SK-N-SH (cell line): ENCODE results near the gene IL22. TPM values are rescaled to one million over a fixed set of nuclear protein-coding genes. Genes with fewer than 3 reads are reported as not detected.
A peak's percentile ranks its signal among the peaks of the same experiment; 100 is the strongest.

Source experiments
- CTCF ChIA-PET: fragments of 300-600, 350-600 bp; formaldehyde crosslinking; extraction: SDS; loops from one replicate; lab custom pipeline; 2021; lab: Yijun Ruan, JAX
- POLR2A ChIA-PET: fragments of 350-600 bp; sonication (Branson Sonifier 250); formaldehyde crosslinking; extraction: SDS; loops from one replicate; lab custom pipeline; 2020; ENCODE audit warnings: antibody characterized with exemption, inconsistent platforms; lab: Yijun Ruan, JAX
- DNase-seq: peaks from one replicate; pipeline ENCODE4 v3.0.0; 2012
- H2AFZ ChIP-seq: fragments of 200-600 bp; sonication (generic); 2 replicates; pipeline ENCODE4 v1.8.1; 2016; ENCODE audit warnings: antibody characterized with exemption, mild to moderate bottlenecking, low read depth
- H3F3A ChIP-seq: fragments of 200-600 bp; sonication (generic); replicated peaks from 2 replicates; pipeline ENCODE3; 2016; ENCODE audit warnings: antibody characterized with exemption, mild to moderate bottlenecking; ENCODE audit not compliant: insufficient read depth
- H3K27ac ChIP-seq, 2 experiments: fragments of 200-500 bp in 1 of 2; fragments of 200-600 bp in 1 of 2; sonication (Bioruptor generic) in 1 of 2; sonication (generic), shearing (Covaris generic) in 1 of 2; 2 replicates each; pipeline versions ENCODE4 v1.5.1 to v1.6.1; 2014 to 2016; ENCODE audit warnings: low read depth in 2 of 2, inconsistent platforms in 1 of 2, low read length in 1 of 2, mild to moderate bottlenecking in 1 of 2, mixed read lengths in 1 of 2
- H3K27me3 ChIP-seq: fragments of 200-600 bp; sonication (generic), shearing (Covaris generic); 2 replicates; pipeline ENCODE4 v1.6.1; 2016; ENCODE audit warnings: mixed run types; ENCODE audit not compliant: insufficient read depth
- H3K36me3 ChIP-seq, 2 experiments: fragments of 200-500 bp in 1 of 2; fragments of 200-600 bp in 1 of 2; sonication (Bioruptor generic) in 1 of 2; sonication (generic) in 1 of 2; replicated peaks in 1 of 2; 2 replicates each; pipeline versions ENCODE3 to v1.5.1; 2014 to 2016; ENCODE audit warnings: low read length in 1 of 2, mild to moderate bottlenecking in 1 of 2; ENCODE audit not compliant: insufficient read depth in 2 of 2, control insufficient read depth in 1 of 2
- H3K4me1 ChIP-seq, 2 experiments: fragments of 200-500 bp in 1 of 2; fragments of 200-600 bp in 1 of 2; sonication (Bioruptor generic) in 1 of 2; sonication (generic), shearing (Covaris generic) in 1 of 2; 2 replicates each; pipeline versions ENCODE4 v1.5.1 to v1.6.1; 2014 to 2016; ENCODE audit warnings: low read depth in 1 of 2, low read length in 1 of 2, mixed run types in 1 of 2; ENCODE audit not compliant: insufficient read depth in 2 of 2, control insufficient read depth in 1 of 2
- H3K4me2 ChIP-seq: fragments of 200-600 bp; sonication (generic), shearing (Covaris generic); 2 replicates; pipeline ENCODE4 v1.6.1; 2017; ENCODE audit warnings: mixed run types
- H3K4me3 ChIP-seq, 2 experiments: fragments of 200-500 bp in 1 of 2; fragments of 200-600 bp in 1 of 2; sonication (Bioruptor generic) in 1 of 2; sonication (generic), shearing (Covaris generic) in 1 of 2; 2 replicates each; pipeline versions ENCODE4 v1.5.1 to v1.8.1; 2014 to 2016; ENCODE audit warnings: low read depth in 2 of 2, inconsistent platforms in 1 of 2, low read length in 1 of 2, mild to moderate bottlenecking in 1 of 2, mixed read lengths in 1 of 2, moderate library complexity in 1 of 2
- H3K79me2 ChIP-seq: fragments of 200-600 bp; sonication (generic); 2 replicates; pipeline ENCODE4 v1.8.1; 2017; ENCODE audit warnings: mild to moderate bottlenecking; ENCODE audit not compliant: insufficient read depth
- H3K9ac ChIP-seq: fragments of 200-600 bp; sonication (generic); 2 replicates; pipeline ENCODE4 v1.6.1; 2017; ENCODE audit warnings: mixed run types
- H3K9me2 ChIP-seq: fragments of 200-600 bp; sonication (generic); 2 replicates; pipeline ENCODE4 v1.6.1; 2017; ENCODE audit warnings: mixed run types
- H3K9me3 ChIP-seq: fragments of 200-600 bp; sonication (generic); 2 replicates; pipeline ENCODE4 v1.6.1; 2017; ENCODE audit warnings: mixed run types, mild to moderate bottlenecking, moderate library complexity
- H4K20me1 ChIP-seq: fragments of 200-600 bp; sonication (generic); 2 replicates; pipeline ENCODE4 v1.6.1; 2017; ENCODE audit warnings: mild to moderate bottlenecking, mixed run types; ENCODE audit not compliant: insufficient read depth
- EZH2phosphoT487 ChIP-seq: fragments of 200-600 bp; sonication (generic); IDR thresholded peaks from 2 replicates; pipeline ENCODE4 v1.6.1; 2017; ENCODE audit warnings: low read depth, mixed run types, mild to moderate bottlenecking, antibody characterized with exemption, moderate library complexity, borderline replicate concordance
- FOSL2 ChIP-seq: IDR thresholded peaks from 2 replicates; pipeline ENCODE4 v1.4.0; 2012; ENCODE audit warnings: low read depth, mild to moderate bottlenecking, moderate library complexity, borderline replicate concordance
- FOXM1 ChIP-seq: IDR thresholded peaks from 2 replicates; pipeline ENCODE4 v1.4.0; 2012; ENCODE audit warnings: low read depth, mild to moderate bottlenecking
- GABPA ChIP-seq: IDR thresholded peaks from 2 replicates; pipeline ENCODE4 v1.4.0; 2012; ENCODE audit warnings: low read depth, mild to moderate bottlenecking
- GATA2 ChIP-seq: sonication (generic); formaldehyde crosslinking; IDR thresholded peaks from 2 replicates; pipeline ENCODE4 v1.5.0; 2020; ENCODE audit warnings: mild to moderate bottlenecking, missing genetic modification reagents
- JUND ChIP-seq: IDR thresholded peaks from 2 replicates; pipeline ENCODE4 v1.4.0; 2012
- MXI1 ChIP-seq: IDR thresholded peaks from 2 replicates; pipeline ENCODE4 v1.6.1; 2012; ENCODE audit warnings: mild to moderate bottlenecking, low read depth, low read length, improper control_type of control experiment
- SIN3A ChIP-seq: IDR thresholded peaks from 2 replicates; pipeline ENCODE4 v1.6.1; 2012; ENCODE audit warnings: low read depth, mild to moderate bottlenecking, low read length, moderate library complexity, borderline replicate concordance
- WGBS: methylation state at CpG from one replicate; pipeline ENCODE4 v1.1.6; 2017; ENCODE audit warnings: low lambda C conversion rate; 5-methylcytosine and 5-hydroxymethylcytosine counted together
- polyA plus RNA-seq, 3 experiments: library from polyadenylated mRNA; depleted of rRNA; stranded (reverse); fragments of >200 nt; gene quantifications; 2 replicates each; pipeline ENCODE4 v1.2.3, GENCODE V29; 2012
- TF ChIP-seq, protein P1 (sequence below): fragments of 150-350 bp; IDR thresholded peaks from 2 replicates; pipeline ENCODE4 v1.6.1; 2017; ENCODE audit warnings: antibody characterized with exemption, low read length, low read depth, borderline replicate concordance
- TF ChIP-seq, protein P2 (sequence below): IDR thresholded peaks from 2 replicates; pipeline ENCODE4; 2012

IL22 gene
- polyA plus RNA-seq, 1 of the 3 experiments (the other 2 are of a cell fraction): not detected

DNA sequence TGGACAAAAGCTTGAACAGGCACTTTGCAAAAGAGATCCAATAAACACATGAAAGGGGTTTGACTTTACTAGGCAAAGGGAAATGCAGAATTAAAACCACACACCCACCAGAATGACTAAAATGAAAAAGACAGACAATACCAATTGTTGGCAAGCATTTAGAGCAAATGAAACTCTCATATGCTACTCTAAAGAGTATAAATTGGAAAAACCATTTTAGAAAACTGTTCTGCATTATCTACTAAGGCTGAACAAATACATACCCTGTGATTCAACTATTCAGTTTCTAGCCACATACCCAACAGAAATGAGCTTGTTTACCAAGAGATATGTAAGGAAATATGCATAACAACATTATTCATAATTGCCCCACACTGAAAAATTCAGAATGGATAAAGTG, 8.5 kb upstream of the IL22 start:
- no peak overlapping the region for H3K9ac ChIP-seq
- H3K9me2 ChIP-seq: no peaks in the 10 kb centered on the region
- H3K27me3 ChIP-seq: no peaks in the 10 kb centered on the region
- no peak overlapping the region for H3K4me3 ChIP-seq
- no peak overlapping the region for H3K27ac ChIP-seq
- ChIA-PET CTCF (interaction anchor here (1.2 to 1.3 kb wide), 2 partner anchors 9 to 39 kb away, joined by 3 to 4 read pairs; no protein-coding TSS in a partner anchor), POLR2A (no interaction called here)
- no peak overlapping the region for H2AFZ ChIP-seq
- no peaks in the 10 kb centered on the region for H3K79me2 ChIP-seq
- peaks cover 0 to 35% of the 10 kb centered on the region in 2 experiments; a peak in 1 of 4 replicates for H3K4me1 ChIP-seq
- H4K20me1 ChIP-seq: no peaks in the 10 kb centered on the region
- no peak overlapping the region for H3K4me2 ChIP-seq
- H3K36me3 ChIP-seq: no peaks in the 10 kb centered on the region
- no peaks in the 10 kb centered on the region for H3K9me3 ChIP-seq
- no peak for DNase-seq
- TF ChIP-seq, protein P1, sequence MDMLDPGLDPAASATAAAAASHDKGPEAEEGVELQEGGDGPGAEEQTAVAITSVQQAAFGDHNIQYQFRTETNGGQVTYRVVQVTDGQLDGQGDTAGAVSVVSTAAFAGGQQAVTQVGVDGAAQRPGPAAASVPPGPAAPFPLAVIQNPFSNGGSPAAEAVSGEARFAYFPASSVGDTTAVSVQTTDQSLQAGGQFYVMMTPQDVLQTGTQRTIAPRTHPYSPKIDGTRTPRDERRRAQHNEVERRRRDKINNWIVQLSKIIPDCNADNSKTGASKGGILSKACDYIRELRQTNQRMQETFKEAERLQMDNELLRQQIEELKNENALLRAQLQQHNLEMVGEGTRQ: no peak
- TF ChIP-seq EZH2phosphoT487: no peak
- TF ChIP-seq, protein P2, sequence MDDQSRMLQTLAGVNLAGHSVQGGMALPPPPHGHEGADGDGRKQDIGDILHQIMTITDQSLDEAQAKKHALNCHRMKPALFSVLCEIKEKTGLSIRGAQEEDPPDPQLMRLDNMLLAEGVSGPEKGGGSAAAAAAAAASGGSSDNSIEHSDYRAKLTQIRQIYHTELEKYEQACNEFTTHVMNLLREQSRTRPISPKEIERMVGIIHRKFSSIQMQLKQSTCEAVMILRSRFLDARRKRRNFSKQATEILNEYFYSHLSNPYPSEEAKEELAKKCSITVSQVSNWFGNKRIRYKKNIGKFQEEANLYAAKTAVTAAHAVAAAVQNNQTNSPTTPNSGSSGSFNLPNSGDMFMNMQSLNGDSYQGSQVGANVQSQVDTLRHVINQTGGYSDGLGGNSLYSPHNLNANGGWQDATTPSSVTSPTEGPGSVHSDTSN: no peak
- peaks cover 33% of the 10 kb centered on the region for H3F3A ChIP-seq

DNA sequence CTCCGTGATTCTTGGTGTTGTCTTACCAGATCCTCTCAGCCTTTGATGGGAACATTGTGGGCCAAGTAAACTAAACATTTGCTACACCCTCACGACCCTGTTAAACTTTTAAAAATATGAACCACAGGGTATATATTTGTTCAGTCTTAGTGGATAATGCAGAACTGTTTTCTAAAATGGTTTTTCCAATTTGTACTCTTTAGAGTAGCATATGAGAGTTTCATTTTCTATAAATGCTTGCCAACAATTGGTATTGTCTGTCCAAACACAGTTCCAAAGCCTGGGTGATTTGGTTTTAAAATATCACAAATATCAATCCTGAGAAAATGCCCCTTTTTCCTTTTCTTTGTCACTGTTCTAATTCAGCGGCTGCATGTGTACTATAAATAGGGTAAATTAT, 6.7 kb upstream of the IL22 start:
- H3K36me3 ChIP-seq: no peaks in the 10 kb centered on the region
- H3K9me2 ChIP-seq: no peaks in the 10 kb centered on the region
- no peak for DNase-seq
- H3K27ac ChIP-seq: peak overlapping the region in 1 of 2 experiments; percentile 79; a peak in 2 of 4 replicates
- H3K4me1 ChIP-seq: peaks cover 0 to 25% of the 10 kb centered on the region in 2 experiments; a peak in 1 of 4 replicates
- peak overlapping the region; percentile 51; the same call in 1 of the 2 replicates for H3K9ac ChIP-seq
- WGBS: 69% methylated on average over 3 of the region's 3 CpGs
- ChIA-PET CTCF (no interaction called here), POLR2A (no interaction called here)
- H3K4me2 ChIP-seq: peak overlapping the region; percentile 45; the same call in 1 of the 2 replicates
- H3K4me3 ChIP-seq: no peak overlapping the region
- no peak for TF ChIP-seq FOXM1
- no peaks in the 10 kb centered on the region for H3K27me3 ChIP-seq
- no peak overlapping the region for H2AFZ ChIP-seq
- H3F3A ChIP-seq: peaks cover 23% of the 10 kb centered on the region
- H3K9me3 ChIP-seq: no peaks in the 10 kb centered on the region
- H3K79me2 ChIP-seq: no peaks in the 10 kb centered on the region
- no peaks in the 10 kb centered on the region for H4K20me1 ChIP-seq

- Histone ChIP-seq H3K9me2 (no peaks in the 10 kb centered on the region), H3F3A (peaks cover 16% of the 10 kb centered on the region), H3K4me3 (peak overlapping the region in 1 of 2 experiments; percentile 26; a peak in 1 of 4 replicates), H3K27me3 (no peaks in the 10 kb centered on the region), H3K79me2 (no peaks in the 10 kb centered on the region), H2AFZ (peak overlapping the region; percentile 17; the same call in 1 of the 2 replicates), H3K27ac (peak overlapping the region in 1 of 2 experiments; percentile 79; a peak in 2 of 4 replicates), H3K36me3 (no peaks in the 10 kb centered on the region), H4K20me1 (no peaks in the 10 kb centered on the region), H3K4me1 (peaks cover 0 to 22% of the 10 kb centered on the region in 2 experiments; a peak in 1 of 4 replicates), H3K9me3 (no peaks in the 10 kb centered on the region), H3K9ac (peak overlapping the region; percentile 51; the same call in 1 of the 2 replicates), H3K4me2 (peak overlapping the region; percentile 45)
- 32% methylated on average over 3 of the region's 3 CpGs for WGBS
- POLR2A ChIA-PET: no interaction called here
- no peak for DNase-seq
- TF ChIP-seq JUND: 0 out of 2 replicates have a peak, but pooled peaks have one; percentile 5
- TF ChIP-seq SIN3A: no peak
- no peak for TF ChIP-seq GATA2 (CRISPR knock-in tag)
- no peak for TF ChIP-seq MXI1
- no peak for TF ChIP-seq GABPA
- peak; percentile 54; the same call in 1 of the 2 replicates for TF ChIP-seq FOSL2
- CTCF ChIA-PET: interaction anchor here (1.3 kb wide), 1 partner anchor 58 kb away, joined by 5 read pairs; no protein-coding TSS in a partner anchor
These were observed 6.0 kb upstream of the IL22 start for GRCh38 chr12:68259318-68259940.
